ENCODE results near the gene TBC1D4. TPM values are rescaled to one million over a fixed set of nuclear protein-coding genes. Genes with fewer than 3 reads are reported as not detected.

The TBC1D4 gene
- total and polyA plus RNA-seq, 2 experiments from 2014 or later: 18.7 to 38.2 TPM

DNA sequence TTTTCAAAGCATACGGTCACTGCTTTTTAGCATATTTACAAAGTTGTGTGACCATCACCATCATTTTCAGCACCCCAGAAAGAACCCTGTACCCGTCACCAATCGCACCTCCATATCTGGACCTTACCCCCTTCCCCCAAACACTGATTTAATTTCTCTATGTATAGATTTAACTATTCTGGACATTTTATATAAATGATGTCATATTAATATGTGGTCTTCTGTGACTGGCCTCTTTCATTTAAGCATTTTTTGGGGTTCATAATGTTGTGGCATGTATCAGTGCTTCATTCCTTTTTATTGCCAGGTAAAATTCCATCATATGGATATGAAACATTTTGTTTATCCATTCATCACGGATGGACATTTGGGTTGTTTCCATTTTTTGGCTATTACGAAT is 74.0 kb downstream of the TBC1D4 start:
- H3K27me3 ChIP-seq (ENCODE audit: insufficient read depth): no peaks in the 10 kb centered on the region
- H3K4me1 Mint-ChIP-seq: peaks cover 20% of the 10 kb centered on the region
- TF ChIP-seq EZH2 (IDR thresholded peaks at IDR 0.05; ENCODE audit: low read depth, unreplicated experiment) (no peak), ZNF114 (CRISPR knock-in tag; IDR thresholded peaks at IDR 0.05) (no peak), STAT1 (IDR thresholded peaks at IDR 0.05; ENCODE audit: unreplicated experiment) (no peak), EZH2phosphoT487 (IDR thresholded peaks at IDR 0.05; ENCODE audit: unreplicated experiment) (no peak), NANOG (IDR thresholded peaks at IDR 0.05; ENCODE audit: borderline replicate concordance) (no peak), ZNF331 (CRISPR knock-in tag; IDR thresholded peaks at IDR 0.05; ENCODE audit: low read depth) (no peak)
- TF ChIP-seq, protein P1, sequence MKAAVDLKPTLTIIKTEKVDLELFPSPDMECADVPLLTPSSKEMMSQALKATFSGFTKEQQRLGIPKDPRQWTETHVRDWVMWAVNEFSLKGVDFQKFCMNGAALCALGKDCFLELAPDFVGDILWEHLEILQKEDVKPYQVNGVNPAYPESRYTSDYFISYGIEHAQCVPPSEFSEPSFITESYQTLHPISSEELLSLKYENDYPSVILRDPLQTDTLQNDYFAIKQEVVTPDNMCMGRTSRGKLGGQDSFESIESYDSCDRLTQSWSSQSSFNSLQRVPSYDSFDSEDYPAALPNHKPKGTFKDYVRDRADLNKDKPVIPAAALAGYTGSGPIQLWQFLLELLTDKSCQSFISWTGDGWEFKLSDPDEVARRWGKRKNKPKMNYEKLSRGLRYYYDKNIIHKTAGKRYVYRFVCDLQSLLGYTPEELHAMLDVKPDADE (IDR thresholded peaks at IDR 0.05): no peak
- TF ChIP-seq, protein P2, sequence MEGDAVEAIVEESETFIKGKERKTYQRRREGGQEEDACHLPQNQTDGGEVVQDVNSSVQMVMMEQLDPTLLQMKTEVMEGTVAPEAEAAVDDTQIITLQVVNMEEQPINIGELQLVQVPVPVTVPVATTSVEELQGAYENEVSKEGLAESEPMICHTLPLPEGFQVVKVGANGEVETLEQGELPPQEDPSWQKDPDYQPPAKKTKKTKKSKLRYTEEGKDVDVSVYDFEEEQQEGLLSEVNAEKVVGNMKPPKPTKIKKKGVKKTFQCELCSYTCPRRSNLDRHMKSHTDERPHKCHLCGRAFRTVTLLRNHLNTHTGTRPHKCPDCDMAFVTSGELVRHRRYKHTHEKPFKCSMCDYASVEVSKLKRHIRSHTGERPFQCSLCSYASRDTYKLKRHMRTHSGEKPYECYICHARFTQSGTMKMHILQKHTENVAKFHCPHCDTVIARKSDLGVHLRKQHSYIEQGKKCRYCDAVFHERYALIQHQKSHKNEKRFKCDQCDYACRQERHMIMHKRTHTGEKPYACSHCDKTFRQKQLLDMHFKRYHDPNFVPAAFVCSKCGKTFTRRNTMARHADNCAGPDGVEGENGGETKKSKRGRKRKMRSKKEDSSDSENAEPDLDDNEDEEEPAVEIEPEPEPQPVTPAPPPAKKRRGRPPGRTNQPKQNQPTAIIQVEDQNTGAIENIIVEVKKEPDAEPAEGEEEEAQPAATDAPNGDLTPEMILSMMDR (conservative IDR thresholded peaks at IDR 0.05; ENCODE audit: low read depth in 2 of 2): no peak
- TF ChIP-seq, protein P3, sequence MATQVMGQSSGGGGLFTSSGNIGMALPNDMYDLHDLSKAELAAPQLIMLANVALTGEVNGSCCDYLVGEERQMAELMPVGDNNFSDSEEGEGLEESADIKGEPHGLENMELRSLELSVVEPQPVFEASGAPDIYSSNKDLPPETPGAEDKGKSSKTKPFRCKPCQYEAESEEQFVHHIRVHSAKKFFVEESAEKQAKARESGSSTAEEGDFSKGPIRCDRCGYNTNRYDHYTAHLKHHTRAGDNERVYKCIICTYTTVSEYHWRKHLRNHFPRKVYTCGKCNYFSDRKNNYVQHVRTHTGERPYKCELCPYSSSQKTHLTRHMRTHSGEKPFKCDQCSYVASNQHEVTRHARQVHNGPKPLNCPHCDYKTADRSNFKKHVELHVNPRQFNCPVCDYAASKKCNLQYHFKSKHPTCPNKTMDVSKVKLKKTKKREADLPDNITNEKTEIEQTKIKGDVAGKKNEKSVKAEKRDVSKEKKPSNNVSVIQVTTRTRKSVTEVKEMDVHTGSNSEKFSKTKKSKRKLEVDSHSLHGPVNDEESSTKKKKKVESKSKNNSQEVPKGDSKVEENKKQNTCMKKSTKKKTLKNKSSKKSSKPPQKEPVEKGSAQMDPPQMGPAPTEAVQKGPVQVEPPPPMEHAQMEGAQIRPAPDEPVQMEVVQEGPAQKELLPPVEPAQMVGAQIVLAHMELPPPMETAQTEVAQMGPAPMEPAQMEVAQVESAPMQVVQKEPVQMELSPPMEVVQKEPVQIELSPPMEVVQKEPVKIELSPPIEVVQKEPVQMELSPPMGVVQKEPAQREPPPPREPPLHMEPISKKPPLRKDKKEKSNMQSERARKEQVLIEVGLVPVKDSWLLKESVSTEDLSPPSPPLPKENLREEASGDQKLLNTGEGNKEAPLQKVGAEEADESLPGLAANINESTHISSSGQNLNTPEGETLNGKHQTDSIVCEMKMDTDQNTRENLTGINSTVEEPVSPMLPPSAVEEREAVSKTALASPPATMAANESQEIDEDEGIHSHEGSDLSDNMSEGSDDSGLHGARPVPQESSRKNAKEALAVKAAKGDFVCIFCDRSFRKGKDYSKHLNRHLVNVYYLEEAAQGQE (IDR thresholded peaks at IDR 0.05; ENCODE audit: unreplicated experiment): no peak

DNA sequence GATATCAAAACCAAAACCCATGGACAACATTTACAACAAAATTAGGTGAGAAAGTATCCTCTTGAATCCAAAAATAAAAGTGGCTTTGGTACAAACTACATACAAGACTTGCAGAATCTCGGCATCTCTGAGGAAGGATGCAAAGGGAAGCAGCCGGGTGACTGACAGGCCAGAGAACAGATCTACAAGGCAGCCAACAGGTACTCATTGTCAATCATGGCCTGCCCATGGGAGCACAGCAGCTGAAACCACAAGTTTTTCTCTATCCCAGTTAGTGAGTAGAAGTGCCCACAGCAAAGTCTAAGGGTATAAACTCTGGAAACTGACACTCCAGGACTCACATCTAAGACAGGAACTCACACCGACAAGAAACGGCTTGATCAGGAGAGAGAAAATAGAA is 74.5 kb downstream of the TBC1D4 start:
- no peak overlapping the region for H2AFZ ChIP-seq
- no peaks in the 10 kb centered on the region for H3K36me3 Mint-ChIP-seq (ENCODE audit: low read depth)
- H3K36me3 ChIP-seq (ENCODE audit: insufficient read depth): no peaks in the 10 kb centered on the region
- no peaks in the 10 kb centered on the region for H3F3A ChIP-seq (replicated peaks; ENCODE audit: low read depth)
- H3K4me3 ChIP-seq: no peak overlapping the region
- H3K4me1 ChIP-seq (ENCODE audit: insufficient read depth): peaks cover 4% of the 10 kb centered on the region; the same call in 1 of the 2 replicates
- no peak overlapping the region for H3K27ac Mint-ChIP-seq
- no peaks in the 10 kb centered on the region for H3K27me3 Mint-ChIP-seq (ENCODE audit: insufficient read depth, low read depth, poor library complexity)
- H3K9me3 Mint-ChIP-seq: no peaks in the 10 kb centered on the region
- ATAC-seq (peak; percentile 44), DNase-seq (ENCODE audit: low spot score) (no peak)
- no peak overlapping the region for H3K4me3 Mint-ChIP-seq
- peaks cover 20% of the 10 kb centered on the region for H3K4me1 Mint-ChIP-seq
- no peaks in the 10 kb centered on the region for H3K27me3 ChIP-seq (ENCODE audit: insufficient read depth)
- no peaks in the 10 kb centered on the region for H4K20me1 ChIP-seq (replicated peaks; ENCODE audit: insufficient read depth)
- peaks cover 34% of the 10 kb centered on the region for H3K79me2 ChIP-seq (replicated peaks; ENCODE audit: insufficient read depth)
- no peak overlapping the region for H3K27ac ChIP-seq (ENCODE audit: low read depth)
- H3K9me2 ChIP-seq (ENCODE audit: insufficient read depth): no peaks in the 10 kb centered on the region
- H3K4me2 ChIP-seq: no peak overlapping the region
- TF ChIP-seq, protein P2 (conservative IDR thresholded peaks at IDR 0.05; ENCODE audit: low read depth in 2 of 2): no peak
- no peak for TF ChIP-seq EZH2phosphoT487 (IDR thresholded peaks at IDR 0.05; ENCODE audit: unreplicated experiment)
- TF ChIP-seq ZNF114 (CRISPR knock-in tag; IDR thresholded peaks at IDR 0.05): no peak
- TF ChIP-seq, protein P3 (IDR thresholded peaks at IDR 0.05; ENCODE audit: unreplicated experiment): no peak
- TF ChIP-seq ZNF331 (CRISPR knock-in tag; IDR thresholded peaks at IDR 0.05; ENCODE audit: low read depth): no peak

More for the DNA sequence above, 74.0 kb downstream of the TBC1D4 start:
- no peak overlapping the region for H3K4me3 ChIP-seq
- no peak overlapping the region for H3K4me2 ChIP-seq
- no peaks in the 10 kb centered on the region for H3F3A ChIP-seq (replicated peaks; ENCODE audit: low read depth)
- H3K9me3 Mint-ChIP-seq: no peaks in the 10 kb centered on the region
- H3K36me3 ChIP-seq (ENCODE audit: insufficient read depth): no peaks in the 10 kb centered on the region
- DNase-seq (ENCODE audit: low spot score): no peak
- H3K4me3 Mint-ChIP-seq: no peak overlapping the region
- no peaks in the 10 kb centered on the region for H4K20me1 ChIP-seq (replicated peaks; ENCODE audit: insufficient read depth)
- H3K27me3 Mint-ChIP-seq (ENCODE audit: insufficient read depth, low read depth, poor library complexity): no peaks in the 10 kb centered on the region
- no peak overlapping the region for H3K27ac ChIP-seq (ENCODE audit: low read depth)
- peaks cover 4% of the 10 kb centered on the region; the same call in 1 of the 2 replicates for H3K4me1 ChIP-seq (ENCODE audit: insufficient read depth)
- no peaks in the 10 kb centered on the region for H3K9me2 ChIP-seq (ENCODE audit: insufficient read depth)
- ATAC-seq: no peak
- peaks cover 34% of the 10 kb centered on the region for H3K79me2 ChIP-seq (replicated peaks; ENCODE audit: insufficient read depth)
- H3K27ac Mint-ChIP-seq: no peak overlapping the region
- H2AFZ ChIP-seq: no peak overlapping the region
- no peaks in the 10 kb centered on the region for H3K36me3 Mint-ChIP-seq (ENCODE audit: low read depth)
